Kidney epithelial cell (primary cell): ENCODE results near the gene ABTB2. TPM values are rescaled to one million over a fixed set of nuclear protein-coding genes. Genes with fewer than 3 reads are reported as not detected.

ENCODE experiments used
- DNase-seq: peaks from one replicate; pipeline ENCODE4 v3.0.0-alpha.2; 2010; ENCODE audit warnings: low read depth
- H3K27me3 ChIP-seq: 2 replicates; pipeline ENCODE4 v1.6.0; 2011; ENCODE audit warnings: low read length; ENCODE audit not compliant: control insufficient read depth, insufficient read depth
- H3K36me3 ChIP-seq: 2 replicates; pipeline ENCODE4 v1.5.1; 2011; ENCODE audit warnings: low read length; ENCODE audit not compliant: control insufficient read depth, insufficient read depth
- H3K4me3 ChIP-seq: 2 replicates; pipeline ENCODE4 v1.5.1; 2011; ENCODE audit warnings: low read depth, mild to moderate bottlenecking, control low read depth, low read length
- total RNA-seq: library from RNA; depleted of rRNA; stranded (reverse); fragments of >200 nt; gene quantifications from 2 replicates; pipeline ENCODE4 v1.2.3, GENCODE V29; 2015
- TF ChIP-seq, protein P1 (sequence below): IDR thresholded peaks from 2 replicates; pipeline ENCODE4 v1.5.1; 2011; ENCODE audit warnings: mild to moderate bottlenecking, moderate library complexity, low read length, control low read depth, inconsistent platforms; ENCODE audit not compliant: insufficient read depth, poor library complexity, severe bottlenecking

ABTB2 gene
- total RNA-seq, 1 donor from 2014 or later: 26.8 TPM

DNA sequence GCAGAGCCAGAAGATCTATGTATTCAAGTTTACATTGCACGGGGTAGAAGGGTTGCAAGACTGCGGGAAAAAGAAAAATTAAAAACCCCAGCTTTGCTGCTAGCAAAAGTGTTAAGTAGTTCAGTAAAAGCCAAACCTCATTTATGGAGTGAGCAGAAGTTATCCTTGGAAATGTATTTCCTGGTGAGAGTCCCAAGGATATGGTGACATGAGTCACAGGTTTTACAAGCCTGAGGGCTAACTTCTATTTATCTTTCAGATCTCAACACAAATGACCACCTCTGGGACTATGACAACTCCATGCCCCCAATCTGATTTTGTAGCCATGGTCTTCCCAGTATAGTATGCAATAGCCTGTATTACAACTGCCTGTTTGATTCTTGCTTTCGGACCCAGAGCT lies 26.1 kb downstream of the ABTB2 start:
- DNase-seq: no peak
- Histone ChIP-seq H3K27me3 (no peaks in the 10 kb centered on the region), H3K36me3 (no peaks in the 10 kb centered on the region), H3K4me3 (no peak overlapping the region)
- TF ChIP-seq, protein P1, sequence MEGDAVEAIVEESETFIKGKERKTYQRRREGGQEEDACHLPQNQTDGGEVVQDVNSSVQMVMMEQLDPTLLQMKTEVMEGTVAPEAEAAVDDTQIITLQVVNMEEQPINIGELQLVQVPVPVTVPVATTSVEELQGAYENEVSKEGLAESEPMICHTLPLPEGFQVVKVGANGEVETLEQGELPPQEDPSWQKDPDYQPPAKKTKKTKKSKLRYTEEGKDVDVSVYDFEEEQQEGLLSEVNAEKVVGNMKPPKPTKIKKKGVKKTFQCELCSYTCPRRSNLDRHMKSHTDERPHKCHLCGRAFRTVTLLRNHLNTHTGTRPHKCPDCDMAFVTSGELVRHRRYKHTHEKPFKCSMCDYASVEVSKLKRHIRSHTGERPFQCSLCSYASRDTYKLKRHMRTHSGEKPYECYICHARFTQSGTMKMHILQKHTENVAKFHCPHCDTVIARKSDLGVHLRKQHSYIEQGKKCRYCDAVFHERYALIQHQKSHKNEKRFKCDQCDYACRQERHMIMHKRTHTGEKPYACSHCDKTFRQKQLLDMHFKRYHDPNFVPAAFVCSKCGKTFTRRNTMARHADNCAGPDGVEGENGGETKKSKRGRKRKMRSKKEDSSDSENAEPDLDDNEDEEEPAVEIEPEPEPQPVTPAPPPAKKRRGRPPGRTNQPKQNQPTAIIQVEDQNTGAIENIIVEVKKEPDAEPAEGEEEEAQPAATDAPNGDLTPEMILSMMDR: no peak

DNA sequence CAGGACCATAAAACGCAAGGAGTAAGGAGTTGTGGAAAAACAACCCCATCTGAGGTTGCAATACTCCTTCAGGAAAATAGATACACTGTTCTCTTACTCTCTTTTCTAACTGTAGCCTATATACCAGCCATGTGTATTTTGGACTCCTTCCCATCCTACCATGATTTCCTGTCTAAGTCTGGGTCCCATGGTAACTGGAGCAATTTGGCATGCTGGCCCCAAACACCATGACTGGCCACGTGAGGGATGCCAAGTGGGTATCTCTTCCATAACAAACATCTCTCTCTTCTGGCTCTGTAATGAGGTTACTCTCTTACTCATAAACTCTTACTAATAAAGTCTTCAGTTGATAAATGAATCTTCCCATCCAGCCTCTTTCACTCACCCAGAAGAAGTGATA lies 26.5 kb downstream of the ABTB2 start:
- Histone ChIP-seq H3K27me3 (no peaks in the 10 kb centered on the region), H3K4me3 (no peak overlapping the region), H3K36me3 (no peaks in the 10 kb centered on the region)
- TF ChIP-seq, protein P1: no peak
- no peak for DNase-seq

DNA sequence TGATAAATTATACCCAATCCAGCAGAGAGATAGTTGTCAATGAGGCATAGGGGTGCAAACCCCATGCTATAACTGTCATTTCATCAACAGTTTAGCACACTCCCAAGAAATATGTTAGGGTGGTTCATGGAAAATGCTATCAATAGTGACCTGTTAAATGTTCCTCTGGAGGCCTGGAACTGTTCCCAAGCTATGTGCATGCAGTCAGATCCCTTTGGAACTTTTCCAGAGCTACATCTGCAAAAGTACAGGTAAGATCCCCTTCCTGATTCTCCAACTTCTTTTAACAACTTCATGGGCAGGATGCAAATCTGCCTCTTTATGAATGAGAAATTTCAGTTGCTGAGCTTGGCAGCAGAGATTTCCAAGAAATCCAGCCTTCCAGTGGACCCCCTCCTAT lies 27.2 kb downstream of the ABTB2 start:
- no peak for DNase-seq
- Histone ChIP-seq H3K4me3 (no peak overlapping the region), H3K27me3 (no peaks in the 10 kb centered on the region), H3K36me3 (no peaks in the 10 kb centered on the region)
- TF ChIP-seq, protein P1: no peak

GRCh38 chr11:34329876-34330275 lies 27.9 kb downstream of the ABTB2 start:
- H3K36me3 ChIP-seq: no peaks in the 10 kb centered on the region
- TF ChIP-seq, protein P1: no peak
- no peaks in the 10 kb centered on the region for H3K27me3 ChIP-seq
- no peak overlapping the region for H3K4me3 ChIP-seq
- DNase-seq: no peak

DNA sequence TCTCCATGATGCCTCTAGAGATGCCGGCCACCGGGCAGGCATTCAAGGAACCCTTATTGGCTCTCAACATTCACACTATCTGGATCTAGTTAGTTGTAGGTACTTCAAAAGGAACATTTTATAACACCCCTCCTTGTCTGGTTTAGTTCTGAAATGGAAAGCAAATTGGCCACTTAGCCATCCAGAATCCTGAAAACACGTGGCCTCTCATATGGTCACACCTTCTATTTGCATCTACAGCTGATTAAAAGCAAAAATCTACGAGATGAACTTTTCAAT lies 29.2 kb downstream of the ABTB2 start:
- TF ChIP-seq, protein P1: no peak
- Histone ChIP-seq H3K4me3 (no peak overlapping the region), H3K27me3 (no peaks in the 10 kb centered on the region), H3K36me3 (no peaks in the 10 kb centered on the region)
- no peak for DNase-seq

GRCh38 chr11:34327804-34328631 lies 29.8 kb downstream of the ABTB2 start:
- TF ChIP-seq, protein P1: no peak
- Histone ChIP-seq H3K4me3 (no peak overlapping the region), H3K36me3 (no peaks in the 10 kb centered on the region), H3K27me3 (no peaks in the 10 kb centered on the region)
- no peak for DNase-seq
